HCT116 (cell line): ENCODE data around the gene FAM124B. TPM values are rescaled to one million over a fixed set of nuclear protein-coding genes. Genes with fewer than 3 reads are reported as not detected.

Experiments used
- ATAC-seq: fragments of 200-7000 bp; cut with Tn5 transposase; 2 replicates; pipeline ENCODE4 v1.9.1; 2020; ENCODE audit warnings: mild to moderate bottlenecking, moderate library complexity
- BruUV-seq: library from RNA; stranded (reverse); fragments of 400-500 nt; replicated peaks from 2 replicates; lab custom pipeline; 2021; lab: Mats Ljungman, UMichigan
- CTCF ChIA-PET: fragments of 300-600 bp; sonication (Branson Sonifier 250); formaldehyde crosslinking; loops from one replicate; lab custom pipeline; 2021; ENCODE audit warnings: antibody characterized with exemption; lab: Charles Lee
- POLR2A ChIA-PET: fragments of 300-600, 350-600 bp; sonication (Branson Sonifier 250); formaldehyde crosslinking; loops from one replicate; lab custom pipeline; 2021; ENCODE audit warnings: antibody characterized with exemption; lab: Charles Lee
- RAD21 ChIA-PET, 2 experiments: fragments of 300-600 bp; sonication (Branson Sonifier 250); formaldehyde crosslinking; loops; one replicate each; lab custom pipeline; 2023; ENCODE audit warnings: low total read pairs in 2 of 2; ENCODE audit not compliant: uncharacterized antibody in 2 of 2, unreplicated experiment in 2 of 2, low non-redundant PET in 1 of 2; lab: Charles Lee
- DNase-seq: peaks from one replicate; pipeline ENCODE4 v3.0.0-alpha.2; 2010; ENCODE audit warnings: low read depth, low spot score
- H2AFZ ChIP-seq: fragments of 200-600 bp; shearing (Covaris generic), sonication (generic); 2 replicates; pipeline ENCODE4 v1.6.1; 2017; ENCODE audit warnings: low read depth, mixed run types, mixed read lengths, antibody characterized with exemption, low read length; ENCODE audit not compliant: poor library complexity, severe bottlenecking
- H3K27ac ChIP-seq: 2 replicates; pipeline ENCODE4 v1.5.1; 2012; ENCODE audit warnings: low read depth, low read length
- H3K27me3 ChIP-seq: fragments of 200-600 bp; sonication (generic); 2 replicates; pipeline ENCODE4 v1.6.1; 2016; ENCODE audit warnings: mixed run types, low read length, mixed read lengths; ENCODE audit not compliant: insufficient read depth
- H3K36me3 ChIP-seq, 2 experiments: fragments of 200-500 bp in 1 of 2; fragments of 200-600 bp in 1 of 2; sonication (Bioruptor generic) in 1 of 2; sonication (generic) in 1 of 2; 2 replicates each; pipeline versions ENCODE4 v1.5.1 to v1.6.1; 2014 to 2016; ENCODE audit warnings: low read length in 2 of 2, inconsistent platforms in 1 of 2, mixed read lengths in 1 of 2, mixed run types in 1 of 2; ENCODE audit not compliant: insufficient read depth in 2 of 2, control insufficient read depth in 1 of 2
- H3K4me1 ChIP-seq, 2 experiments: fragments of 200-600 bp in 1 of 2; sonication (generic) in 1 of 2; 2 replicates each; pipeline versions ENCODE4 v1.5.1 to v1.6.1; 2012 to 2017; ENCODE audit warnings: low read length in 2 of 2, inconsistent platforms in 1 of 2, mild to moderate bottlenecking in 1 of 2, mixed read lengths in 1 of 2, mixed run types in 1 of 2, moderate library complexity in 1 of 2; ENCODE audit not compliant: insufficient read depth in 2 of 2, control insufficient read depth in 1 of 2
- H3K4me2 ChIP-seq: fragments of 200-600 bp; sonication (generic); 2 replicates; pipeline ENCODE4 v1.6.1; 2017; ENCODE audit warnings: mixed run types, low read length, mixed read lengths
- H3K4me3 ChIP-seq, 2 experiments: fragments of 200-600 bp in 1 of 2; sonication (generic) in 1 of 2; replicated peaks in 1 of 2; 2 replicates each; pipeline ENCODE4 v1.5.1; 2011 to 2016; ENCODE audit warnings: low read length in 2 of 2, control low read depth in 1 of 2, low read depth in 1 of 2, mild to moderate bottlenecking in 1 of 2, mixed read lengths in 1 of 2, mixed run types in 1 of 2
- H3K79me2 ChIP-seq: fragments of 200-600 bp; sonication (generic); 2 replicates; pipeline ENCODE4 v1.6.1; 2017; ENCODE audit warnings: mild to moderate bottlenecking, mixed run types, low read length, moderate library complexity, mixed read lengths; ENCODE audit not compliant: insufficient read depth
- H3K9ac ChIP-seq: fragments of 200-600 bp; sonication (generic); 2 replicates; pipeline ENCODE4 v1.6.1; 2016; ENCODE audit warnings: low read length, mixed read lengths
- H3K9me2 ChIP-seq: fragments of 200-600 bp; sonication (generic), shearing (Covaris generic); 2 replicates; pipeline ENCODE4 v1.6.1; 2017; ENCODE audit warnings: mixed run types, mild to moderate bottlenecking, moderate library complexity; ENCODE audit not compliant: insufficient read depth
- H3K9me3 ChIP-seq, 2 experiments: fragments of 200-500 bp in 1 of 2; fragments of 200-600 bp in 1 of 2; sonication (Bioruptor generic) in 1 of 2; sonication (generic) in 1 of 2; 2 replicates each; pipeline ENCODE4 v1.6.1; 2014 to 2017; ENCODE audit warnings: low read length in 2 of 2, mixed read lengths in 2 of 2, inconsistent platforms in 1 of 2, low read depth in 1 of 2, mild to moderate bottlenecking in 1 of 2, mixed run types in 1 of 2, moderate library complexity in 1 of 2; ENCODE audit not compliant: control insufficient read depth in 1 of 2, insufficient read depth in 1 of 2
- H4K20me1 ChIP-seq: fragments of 200-600 bp; sonication (generic), shearing (Covaris generic); 2 replicates; pipeline ENCODE4 v1.6.1; 2017; ENCODE audit warnings: mixed run types, mild to moderate bottlenecking, moderate library complexity; ENCODE audit not compliant: insufficient read depth
- CBX3 ChIP-seq: IDR thresholded peaks from 2 replicates; pipeline ENCODE4 v1.6.1; 2012; ENCODE audit warnings: low read depth
- CEBPB ChIP-seq: IDR thresholded peaks from 2 replicates; pipeline ENCODE4 v1.6.1; 2012; ENCODE audit warnings: low read depth
- EGR1 ChIP-seq: IDR thresholded peaks from 2 replicates; pipeline ENCODE4 v1.6.1; 2012; ENCODE audit warnings: low read depth
- ELF1 ChIP-seq: IDR thresholded peaks from 2 replicates; pipeline ENCODE4 v1.6.1; 2012; ENCODE audit warnings: low read depth, borderline replicate concordance
- EZH2 ChIP-seq: fragments of 200-600 bp; sonication (generic); IDR thresholded peaks from 2 replicates; pipeline ENCODE4 v1.6.1; 2017; ENCODE audit warnings: antibody characterized with exemption, mixed run types
- EZH2phosphoT487 ChIP-seq: fragments of 200-600 bp; IDR thresholded peaks from 2 replicates; pipeline ENCODE4 v1.6.1; 2018; ENCODE audit warnings: antibody characterized with exemption, borderline replicate concordance
- JUND ChIP-seq: IDR thresholded peaks from 2 replicates; pipeline ENCODE4 v1.6.1; 2012
- MAX ChIP-seq: IDR thresholded peaks from 2 replicates; pipeline ENCODE4 v1.6.1; 2012
- POLR2A ChIP-seq: IDR thresholded peaks from 2 replicates; pipeline ENCODE4 v1.7.0; 2011; ENCODE audit warnings: borderline replicate concordance; ENCODE audit not compliant: insufficient read depth, insufficient read length; ENCODE audit errors: extremely low read depth
- POLR2AphosphoS5 ChIP-seq: IDR thresholded peaks from 2 replicates; pipeline ENCODE4 v1.6.1; 2011; ENCODE audit warnings: mild to moderate bottlenecking, low read depth, low read length, moderate library complexity
- RAD21 ChIP-seq: IDR thresholded peaks from 2 replicates; pipeline ENCODE4 v1.6.1; 2012; ENCODE audit warnings: low read depth, mild to moderate bottlenecking
- SIN3A ChIP-seq: IDR thresholded peaks from 2 replicates; pipeline ENCODE4 v1.6.1; 2012; ENCODE audit warnings: low read depth
- SP1 ChIP-seq: IDR thresholded peaks from 2 replicates; pipeline ENCODE4 v1.6.1; 2012; ENCODE audit warnings: low read depth
- SRF ChIP-seq: IDR thresholded peaks from 2 replicates; pipeline ENCODE4 v1.6.1; 2012; ENCODE audit warnings: low read depth
- YY1 ChIP-seq: IDR thresholded peaks from 2 replicates; pipeline ENCODE4 v1.6.1; 2011; ENCODE audit warnings: low read length, low read depth, moderate library complexity, mild to moderate bottlenecking; ENCODE audit not compliant: insufficient replicate concordance; ENCODE audit errors: extremely low read depth
- ZFX ChIP-seq: fragments of 450-650 bp; IDR thresholded peaks from 2 replicates; pipeline ENCODE4 v1.6.1; 2017
- ZNF274 ChIP-seq: fragments of 200-500 bp; sonication (Bioruptor generic); IDR thresholded peaks from 2 replicates; pipeline ENCODE4 v1.6.1; 2014; ENCODE audit warnings: mild to moderate bottlenecking, low read depth, low read length, inconsistent platforms
- intact Hi-C: fragments of 100-400 bp; cut with micrococcal nuclease; formaldehyde crosslinking; loops from 2 replicates; pipeline ENCODE4 v1.10.0; 2022
- total RNA-seq: library from RNA; stranded (reverse); gene quantifications from one replicate; pipeline ENCODE4 v1.2.1, GENCODE V29; 2021; ENCODE audit not compliant: unreplicated experiment
- TF ChIP-seq, protein P1 (sequence below), 3 experiments: fragments of 200-600 bp in 1 of 3; sonication (generic) in 1 of 3; IDR thresholded peaks in 2 of 3; conservative IDR thresholded peaks in 1 of 3; 2 replicates each; pipeline ENCODE4 v1.5.1; 2012 to 2017; ENCODE audit warnings: low read depth in 2 of 3, low read length in 2 of 3, antibody characterized with exemption in 1 of 3, borderline replicate concordance in 1 of 3, control low read depth in 1 of 3, mild to moderate bottlenecking in 1 of 3, mixed read lengths in 1 of 3, mixed run types in 1 of 3, moderate library complexity in 1 of 3; ENCODE audit not compliant: insufficient read depth in 1 of 3
- TF ChIP-seq, protein P2 (sequence below): IDR thresholded peaks from 2 replicates; pipeline ENCODE4 v1.6.1; 2012; ENCODE audit warnings: low read depth
- TF ChIP-seq, protein P3 (sequence below): IDR thresholded peaks from 2 replicates; pipeline ENCODE4 v1.6.1; 2011; ENCODE audit warnings: mild to moderate bottlenecking, low read length, moderate library complexity; ENCODE audit not compliant: insufficient replicate concordance; ENCODE audit errors: extremely low read depth

FAM124B gene
- total RNA-seq, 1 experiment from 2014 or later, result not detected

GRCh38 chr2:224398289-224398688, 3.6 kb downstream of the FAM124B start:
- Histone ChIP-seq H3K4me2 (no peak overlapping the region), H2AFZ (no peak overlapping the region), H4K20me1 (no peaks in the 10 kb centered on the region), H3K36me3 (no peaks in the 10 kb centered on the region), H3K9me2 (no peaks in the 10 kb centered on the region), H3K4me1 (no peaks in the 10 kb centered on the region), H3K79me2 (no peaks in the 10 kb centered on the region), H3K9me3 (no peaks in the 10 kb centered on the region), H3K27ac (no peak overlapping the region), H3K9ac (no peak overlapping the region), H3K27me3 (no peaks in the 10 kb centered on the region), H3K4me3 (no peak overlapping the region)
- POLR2A ChIA-PET, result no interaction called here
- RAD21 ChIA-PET, result no interaction called here
- BruUV-seq, result no TSS peak
- TF ChIP-seq MAX (no peak), EZH2phosphoT487 (no peak), SIN3A (no peak), JUND (no peak), EGR1 (no peak), ZNF274 (no peak), CEBPB (no peak), ELF1 (no peak), POLR2A (no peak), RAD21 (no peak), YY1 (no peak), CBX3 (no peak), EZH2 (no peak), SP1 (no peak), SRF (no peak), ZFX (no peak), POLR2AphosphoS5 (no peak)
- TF ChIP-seq, protein P1, sequence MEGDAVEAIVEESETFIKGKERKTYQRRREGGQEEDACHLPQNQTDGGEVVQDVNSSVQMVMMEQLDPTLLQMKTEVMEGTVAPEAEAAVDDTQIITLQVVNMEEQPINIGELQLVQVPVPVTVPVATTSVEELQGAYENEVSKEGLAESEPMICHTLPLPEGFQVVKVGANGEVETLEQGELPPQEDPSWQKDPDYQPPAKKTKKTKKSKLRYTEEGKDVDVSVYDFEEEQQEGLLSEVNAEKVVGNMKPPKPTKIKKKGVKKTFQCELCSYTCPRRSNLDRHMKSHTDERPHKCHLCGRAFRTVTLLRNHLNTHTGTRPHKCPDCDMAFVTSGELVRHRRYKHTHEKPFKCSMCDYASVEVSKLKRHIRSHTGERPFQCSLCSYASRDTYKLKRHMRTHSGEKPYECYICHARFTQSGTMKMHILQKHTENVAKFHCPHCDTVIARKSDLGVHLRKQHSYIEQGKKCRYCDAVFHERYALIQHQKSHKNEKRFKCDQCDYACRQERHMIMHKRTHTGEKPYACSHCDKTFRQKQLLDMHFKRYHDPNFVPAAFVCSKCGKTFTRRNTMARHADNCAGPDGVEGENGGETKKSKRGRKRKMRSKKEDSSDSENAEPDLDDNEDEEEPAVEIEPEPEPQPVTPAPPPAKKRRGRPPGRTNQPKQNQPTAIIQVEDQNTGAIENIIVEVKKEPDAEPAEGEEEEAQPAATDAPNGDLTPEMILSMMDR (IDR thresholded peaks at IDR 0.05 in 2 of 3, conservative IDR thresholded peaks at IDR 0.05 in 1 of 3; ENCODE audit: borderline replicate concordance in 1 of 3, insufficient read depth in 1 of 3, low read depth in 2 of 3, low read length in 2 of 3), result no peak
- TF ChIP-seq, protein P2, sequence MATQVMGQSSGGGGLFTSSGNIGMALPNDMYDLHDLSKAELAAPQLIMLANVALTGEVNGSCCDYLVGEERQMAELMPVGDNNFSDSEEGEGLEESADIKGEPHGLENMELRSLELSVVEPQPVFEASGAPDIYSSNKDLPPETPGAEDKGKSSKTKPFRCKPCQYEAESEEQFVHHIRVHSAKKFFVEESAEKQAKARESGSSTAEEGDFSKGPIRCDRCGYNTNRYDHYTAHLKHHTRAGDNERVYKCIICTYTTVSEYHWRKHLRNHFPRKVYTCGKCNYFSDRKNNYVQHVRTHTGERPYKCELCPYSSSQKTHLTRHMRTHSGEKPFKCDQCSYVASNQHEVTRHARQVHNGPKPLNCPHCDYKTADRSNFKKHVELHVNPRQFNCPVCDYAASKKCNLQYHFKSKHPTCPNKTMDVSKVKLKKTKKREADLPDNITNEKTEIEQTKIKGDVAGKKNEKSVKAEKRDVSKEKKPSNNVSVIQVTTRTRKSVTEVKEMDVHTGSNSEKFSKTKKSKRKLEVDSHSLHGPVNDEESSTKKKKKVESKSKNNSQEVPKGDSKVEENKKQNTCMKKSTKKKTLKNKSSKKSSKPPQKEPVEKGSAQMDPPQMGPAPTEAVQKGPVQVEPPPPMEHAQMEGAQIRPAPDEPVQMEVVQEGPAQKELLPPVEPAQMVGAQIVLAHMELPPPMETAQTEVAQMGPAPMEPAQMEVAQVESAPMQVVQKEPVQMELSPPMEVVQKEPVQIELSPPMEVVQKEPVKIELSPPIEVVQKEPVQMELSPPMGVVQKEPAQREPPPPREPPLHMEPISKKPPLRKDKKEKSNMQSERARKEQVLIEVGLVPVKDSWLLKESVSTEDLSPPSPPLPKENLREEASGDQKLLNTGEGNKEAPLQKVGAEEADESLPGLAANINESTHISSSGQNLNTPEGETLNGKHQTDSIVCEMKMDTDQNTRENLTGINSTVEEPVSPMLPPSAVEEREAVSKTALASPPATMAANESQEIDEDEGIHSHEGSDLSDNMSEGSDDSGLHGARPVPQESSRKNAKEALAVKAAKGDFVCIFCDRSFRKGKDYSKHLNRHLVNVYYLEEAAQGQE, result no peak
- TF ChIP-seq, protein P3, sequence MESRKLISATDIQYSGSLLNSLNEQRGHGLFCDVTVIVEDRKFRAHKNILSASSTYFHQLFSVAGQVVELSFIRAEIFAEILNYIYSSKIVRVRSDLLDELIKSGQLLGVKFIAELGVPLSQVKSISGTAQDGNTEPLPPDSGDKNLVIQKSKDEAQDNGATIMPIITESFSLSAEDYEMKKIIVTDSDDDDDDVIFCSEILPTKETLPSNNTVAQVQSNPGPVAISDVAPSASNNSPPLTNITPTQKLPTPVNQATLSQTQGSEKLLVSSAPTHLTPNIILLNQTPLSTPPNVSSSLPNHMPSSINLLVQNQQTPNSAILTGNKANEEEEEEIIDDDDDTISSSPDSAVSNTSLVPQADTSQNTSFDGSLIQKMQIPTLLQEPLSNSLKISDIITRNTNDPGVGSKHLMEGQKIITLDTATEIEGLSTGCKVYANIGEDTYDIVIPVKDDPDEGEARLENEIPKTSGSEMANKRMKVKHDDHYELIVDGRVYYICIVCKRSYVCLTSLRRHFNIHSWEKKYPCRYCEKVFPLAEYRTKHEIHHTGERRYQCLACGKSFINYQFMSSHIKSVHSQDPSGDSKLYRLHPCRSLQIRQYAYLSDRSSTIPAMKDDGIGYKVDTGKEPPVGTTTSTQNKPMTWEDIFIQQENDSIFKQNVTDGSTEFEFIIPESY, result no peak
- intact Hi-C loops, result no loop called here
- DNase-seq (no peak), ATAC-seq (no peak)
- CTCF ChIA-PET, result no interaction called here
